HG03575 (cell line): ENCODE data around the gene INTS14.
"Not testable (repeated sequence)": the region's sequence is repeated elsewhere in the genome, so short reads cannot be mapped to it uniquely, and the experiment has no call there.

Experiments
- ATAC-seq: cut with Tn5 transposase; IDR thresholded peaks from one replicate; pipeline ENCODE4 v1.9.1; 2021; ENCODE audit not compliant: unreplicated experiment, insufficient number of reproducible peaks, low FRiP score; ENCODE audit errors: extremely low read depth

INTS14 gene

GRCh38 chr15:65633752-65634151, 22.8 kb upstream of the INTS14 start:
- no peak for ATAC-seq

GRCh38 chr15:65632780-65633375, 21.9 kb upstream of the INTS14 start:
- no peak for ATAC-seq

- ATAC-seq = no peak
These were observed 20.6 kb upstream of the INTS14 start for GRCh38 chr15:65631503-65631902.

GRCh38 chr15:65630760-65631159, 19.8 kb upstream of the INTS14 start:
- ATAC-seq = no peak

GRCh38 chr15:65629548-65629947, 18.6 kb upstream of the INTS14 start:
- ATAC-seq = no peak

GRCh38 chr15:65626856-65627255, 15.9 kb upstream of the INTS14 start:
- no peak for ATAC-seq

- ATAC-seq = no peak
These were observed 12.2 kb upstream of the INTS14 start for GRCh38 chr15:65623103-65623502.

- ATAC-seq = no peak
These were observed 10.7 kb upstream of the INTS14 start, which contains the start of gene SLC24A1 for GRCh38 chr15:65621638-65622037. Gene SLC24A1 (plus strand): TSS chr15:65621938. CDS start chr15:65624081, 2,143 bp downstream.

- no peak for ATAC-seq
These were observed 9.9 kb upstream of the INTS14 start for GRCh38 chr15:65620833-65621232.

GRCh38 chr15:65619626-65620290, 8.8 kb upstream of the INTS14 start:
- ATAC-seq = no peak

GRCh38 chr15:65618560-65619109, 7.7 kb upstream of the INTS14 start:
- ATAC-seq = no peak

- not testable (repeated sequence) for ATAC-seq
These were observed 5.0 kb upstream of the INTS14 start for GRCh38 chr15:65615887-65616286.

GRCh38 chr15:65612949-65613744, 2.2 kb upstream of the INTS14 start:
- ATAC-seq = no peak

GRCh38 chr15:65612616-65612946, 1.6 kb upstream of the INTS14 start:
- ATAC-seq = no peak

GRCh38 chr15:65611888-65612615, 1.1 kb upstream of the INTS14 start:
- no peak for ATAC-seq

- ATAC-seq = no peak
These were observed 7.4 kb downstream of the INTS14 start for GRCh38 chr15:65603559-65603958.

GRCh38 chr15:65603134-65603533, 7.8 kb downstream of the INTS14 start:
- no peak for ATAC-seq

- ATAC-seq = no peak
These were observed 11.3 kb downstream of the INTS14 start for GRCh38 chr15:65599677-65600076.

- no peak for ATAC-seq
These were observed 12.5 kb downstream of the INTS14 start for GRCh38 chr15:65598468-65598867.
